Hematopoietic multipotent progenitor cell treated with erythropoietin and hydrocortisone succinate and interleukin-3 and kit ligand, for 4 days (in vitro differentiated cells): Measurements from ENCODE around the gene ACP1.

Experiments used
- DNase-seq: peaks from one replicate; pipeline ENCODE4 v3.0.0-alpha.2; 2015

ACP1 gene

GRCh38 chr2:256094-256493 lies 8.7 kb upstream of the ACP1 start:
- no peak for DNase-seq

GRCh38 chr2:257429-257828 lies 7.3 kb upstream of the ACP1 start:
- peak; percentile 10 for DNase-seq

DNA sequence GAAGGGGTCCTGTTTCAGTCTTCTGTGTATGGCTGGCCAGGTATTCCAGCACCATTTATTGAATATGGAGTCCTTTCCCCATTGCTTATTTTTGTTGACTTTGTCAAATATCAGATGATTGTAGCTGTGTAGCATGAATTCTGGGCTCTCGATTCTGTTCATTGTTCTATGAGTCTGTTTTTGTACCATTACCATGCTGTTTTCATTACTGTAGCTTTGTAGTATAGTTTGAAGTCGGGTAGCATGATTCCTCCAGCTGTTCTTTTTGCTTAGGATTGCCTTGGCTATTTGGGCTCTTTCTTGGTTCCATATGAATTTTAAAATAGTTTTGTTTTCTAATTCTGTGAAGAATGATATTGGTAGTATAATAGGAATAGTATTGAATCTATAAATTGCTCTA lies 6.9 kb upstream of the ACP1 start:
- no peak for DNase-seq

DNA sequence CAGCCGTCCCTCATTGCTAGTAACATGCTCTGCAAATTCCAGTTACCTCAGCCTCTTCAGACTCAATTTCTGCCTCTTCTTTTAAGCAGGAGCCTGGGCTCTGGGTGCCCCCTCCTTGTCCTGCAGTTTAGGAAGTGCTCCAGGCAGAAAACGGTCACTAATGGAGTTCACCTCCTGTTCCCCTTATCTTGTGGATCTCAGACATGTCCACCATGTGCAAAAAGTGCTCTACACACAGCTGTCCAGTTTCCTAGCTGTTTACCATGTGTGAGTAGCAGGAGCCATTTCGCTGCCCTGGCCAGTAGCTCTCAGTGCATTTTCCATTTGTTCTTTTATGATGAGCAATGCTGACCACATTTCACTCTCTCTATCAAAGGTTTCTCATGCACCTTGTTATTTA lies 5.8 kb upstream of the ACP1 start:
- no peak for DNase-seq

DNA sequence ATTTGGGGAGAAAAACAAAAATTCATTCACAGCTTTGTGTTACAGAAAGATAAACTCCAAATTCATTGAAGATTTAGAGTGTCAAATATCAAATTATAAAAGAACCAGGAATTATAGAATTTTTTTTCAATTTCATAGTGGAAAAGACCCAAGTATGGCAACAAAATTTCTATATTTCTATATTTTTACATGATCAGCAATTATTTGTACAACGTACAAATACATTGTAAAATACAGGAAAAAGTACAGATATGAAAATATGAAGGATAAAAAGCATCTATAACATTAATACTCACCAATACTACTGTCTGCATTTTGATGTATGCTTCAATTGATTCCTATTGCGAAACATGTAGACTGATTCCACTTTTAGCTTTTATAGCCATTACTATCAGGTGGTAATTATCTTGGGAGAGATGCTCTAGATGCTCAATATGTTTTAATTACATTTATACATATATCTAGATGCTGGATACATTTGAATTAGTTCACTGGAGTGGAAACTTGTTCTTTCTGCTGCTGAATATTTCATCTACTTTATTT lies 4.9 kb upstream of the ACP1 start:
- DNase-seq, result no peak

DNA sequence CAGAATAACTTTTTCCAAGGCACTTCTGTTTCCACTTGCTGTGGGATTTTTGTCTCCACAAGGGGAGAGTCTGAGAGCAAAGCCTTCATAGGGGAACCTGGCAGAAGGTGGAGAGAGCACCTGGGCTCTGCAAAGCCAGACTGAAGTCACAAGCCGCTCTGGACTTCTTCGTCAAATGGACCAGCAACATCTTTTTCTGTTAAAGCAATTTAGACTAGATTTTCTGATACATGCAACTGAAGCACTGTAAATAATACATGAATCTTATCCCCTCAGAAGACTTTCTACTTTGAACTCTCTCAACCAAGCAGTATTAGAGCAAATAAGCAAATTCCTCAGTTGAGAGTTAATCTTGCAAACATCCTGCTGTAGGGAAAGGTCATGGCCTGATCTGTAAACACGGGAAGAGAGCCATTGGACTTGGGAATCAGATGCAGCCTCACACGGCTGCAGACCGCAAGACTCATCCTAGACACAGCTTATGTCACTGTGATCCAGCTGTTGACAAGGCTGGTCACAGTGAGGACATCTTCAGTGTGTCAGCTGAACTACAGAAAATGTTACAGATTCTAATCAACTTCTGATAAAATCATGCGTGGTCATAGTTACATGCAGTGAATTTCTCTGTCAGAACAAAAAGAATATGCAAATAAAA lies 4.1 kb upstream of the ACP1 start:
- DNase-seq, result peak; percentile 53

DNA sequence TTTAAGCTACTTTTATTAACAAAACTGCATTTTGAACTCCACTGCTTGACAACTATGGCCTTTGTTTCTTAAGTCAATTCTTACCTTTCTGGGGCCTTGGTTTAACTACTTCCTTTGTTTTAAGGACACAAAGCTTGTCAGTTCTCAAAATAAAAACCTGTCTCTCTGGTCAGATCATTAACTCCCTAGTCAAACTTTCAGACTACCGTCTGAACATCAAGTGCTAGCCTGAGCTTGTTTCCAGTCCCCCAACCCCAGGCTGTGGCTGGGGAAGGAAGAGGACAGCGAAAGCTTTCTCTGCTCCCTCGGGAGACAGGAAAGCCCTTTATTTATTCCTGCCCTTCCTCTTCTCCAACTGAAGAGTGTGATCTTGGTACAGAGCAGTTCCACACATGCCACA lies 2.6 kb upstream of the ACP1 start:
- DNase-seq, result no peak

- no peak for DNase-seq
Observed at GRCh38 chr2:263022-263738, 1.6 kb upstream of the ACP1 start.

GRCh38 chr2:263774-264492 lies 814 bp upstream of the ACP1 start, which contains the start of gene SH3YL1:
Gene SH3YL1, minus strand, starts transcription at chr2:264032. Its CDS starts 48 bp downstream, at chr2:263984.
- peak; percentile 57 for DNase-seq

- peak; percentile 39 for DNase-seq
Observed at GRCh38 chr2:268323-268722, 3.6 kb downstream of the ACP1 start.

- peak; percentile 33 for DNase-seq
Observed at GRCh38 chr2:269356-270030, 4.7 kb downstream of the ACP1 start.

- no peak for DNase-seq
Observed at GRCh38 chr2:270861-271260, 6.1 kb downstream of the ACP1 start.

DNA sequence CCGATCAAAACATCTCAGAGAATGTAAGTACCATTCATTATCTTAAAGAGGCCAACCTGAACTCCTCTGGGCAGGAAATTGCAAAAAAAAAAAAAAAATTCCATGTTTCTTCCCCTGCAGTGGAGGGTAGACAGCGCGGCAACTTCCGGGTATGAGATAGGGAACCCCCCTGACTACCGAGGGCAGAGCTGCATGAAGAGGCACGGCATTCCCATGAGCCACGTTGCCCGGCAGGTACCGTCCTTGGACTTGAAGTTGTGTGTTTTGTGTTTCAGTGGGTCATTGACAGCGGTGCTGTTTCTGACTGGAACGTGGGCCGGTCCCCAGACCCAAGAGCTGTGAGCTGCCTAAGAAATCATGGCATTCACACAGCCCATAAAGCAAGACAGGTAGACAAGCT lies 7.2 kb downstream of the ACP1 start:
- no peak for DNase-seq

DNA sequence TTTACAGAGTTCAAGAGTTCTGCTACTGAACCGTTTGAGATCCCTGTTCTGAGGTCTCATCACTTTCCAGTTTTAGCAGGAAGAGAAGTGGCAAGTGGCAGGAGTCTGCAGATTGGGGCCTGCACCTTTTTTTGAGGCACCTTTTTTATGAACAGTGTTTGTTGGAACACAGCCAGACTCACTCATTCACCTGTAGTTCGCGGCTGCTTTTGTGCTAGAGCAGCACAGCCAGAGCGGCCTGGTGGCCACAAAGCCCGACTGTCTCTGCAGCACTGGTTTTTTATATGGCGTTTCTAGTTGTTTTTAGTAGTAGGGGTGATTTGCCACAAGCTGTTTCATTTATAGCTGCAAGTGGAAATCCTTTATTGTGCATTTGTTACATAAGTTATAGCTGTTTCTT lies 8.6 kb downstream of the ACP1 start:
- DNase-seq, result no peak

DNA sequence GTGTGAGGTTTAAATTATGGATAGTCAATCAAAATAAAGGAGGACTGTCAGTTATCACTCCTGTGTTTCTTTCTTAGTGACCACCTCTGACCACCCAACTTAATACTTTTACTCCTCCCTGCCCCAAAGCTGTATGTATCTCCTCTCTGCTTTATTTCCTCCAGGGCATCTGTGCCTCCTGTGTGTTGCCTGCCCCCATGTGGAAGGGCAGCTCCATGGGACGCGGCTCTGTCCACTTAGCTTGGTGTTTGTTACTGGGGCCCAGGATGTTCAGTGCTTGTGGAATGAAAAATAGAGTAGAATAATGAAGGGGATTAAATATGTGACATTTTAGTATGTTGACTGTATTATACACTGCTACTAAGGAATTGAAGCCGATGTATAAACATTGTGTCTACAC lies 9.8 kb downstream of the ACP1 start:
- peak; percentile 51 for DNase-seq

- no peak for DNase-seq
Observed at GRCh38 chr2:275466-275865, 10.7 kb downstream of the ACP1 start.

GRCh38 chr2:278312-278926 lies 13.7 kb downstream of the ACP1 start:
- no peak for DNase-seq

- no peak for DNase-seq
Observed at GRCh38 chr2:278927-279320, 14.2 kb downstream of the ACP1 start.

DNA sequence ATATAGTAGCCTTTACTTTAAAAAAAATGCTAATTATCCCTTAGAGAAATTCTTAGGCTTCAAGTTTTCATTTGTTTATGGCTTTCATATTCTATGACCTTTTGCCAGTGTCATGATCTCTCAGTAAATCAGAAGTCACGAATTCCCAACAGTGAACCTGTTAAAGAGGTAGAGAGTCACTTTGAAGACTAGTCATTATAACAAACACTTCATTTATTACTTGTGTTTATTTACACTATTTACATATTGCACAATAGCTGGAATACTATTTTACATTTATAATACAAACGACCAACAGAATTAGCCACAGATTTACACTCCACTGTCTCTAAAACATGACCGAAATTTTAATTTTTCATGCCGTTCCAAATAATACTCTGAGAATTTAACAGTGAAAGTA lies 14.6 kb downstream of the ACP1 start:
- no peak for DNase-seq

- DNase-seq, result no peak
Observed at GRCh38 chr2:279956-280649, 15.4 kb downstream of the ACP1 start.

DNA sequence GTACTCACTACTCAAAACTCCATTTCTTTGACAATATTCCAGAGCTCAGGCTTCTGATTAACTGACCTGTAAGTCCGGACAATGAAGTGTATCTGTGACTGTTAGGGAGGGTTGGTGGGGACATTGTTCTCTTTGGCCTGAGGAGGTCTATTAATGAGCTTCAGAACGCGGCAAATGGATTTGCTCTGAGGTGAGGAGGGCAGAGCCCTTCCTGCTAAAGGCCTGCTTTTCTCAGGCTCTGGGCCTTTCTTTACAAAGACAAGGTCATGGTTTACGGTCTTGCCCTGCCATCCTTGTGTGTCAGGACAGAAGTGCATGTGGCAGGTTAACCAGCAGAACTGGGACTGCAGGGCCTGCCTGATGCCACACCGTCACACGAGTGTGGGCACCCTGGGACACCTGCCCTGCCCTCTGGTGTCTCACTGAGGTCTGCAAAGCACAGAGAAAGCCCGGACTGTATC lies 15.9 kb downstream of the ACP1 start:
- no peak for DNase-seq

GRCh38 chr2:281381-281780 lies 16.6 kb downstream of the ACP1 start:
- DNase-seq, result no peak
